NCI-H2227 treated with DMSO at 0.1 percent for 48 hours (cell line): ENCODE results near the gene SAMSN1.

Experiments used
- DNase-seq: peaks from one replicate; lab custom pipeline; 2025; lab: John Stamatoyannopoulos, UW

Gene SAMSN1

GRCh38 chr21:14484188-14485009 is 61.7 kb downstream of the SAMSN1 start:
- no peak for DNase-seq

- no peak for DNase-seq
Measured at GRCh38 chr21:14483296-14483695, 62.8 kb downstream of the SAMSN1 start.

GRCh38 chr21:14482165-14482564 is 64.0 kb downstream of the SAMSN1 start:
- DNase-seq: no peak

GRCh38 chr21:14480411-14481031 is 65.6 kb downstream of the SAMSN1 start:
- no peak for DNase-seq

DNA sequence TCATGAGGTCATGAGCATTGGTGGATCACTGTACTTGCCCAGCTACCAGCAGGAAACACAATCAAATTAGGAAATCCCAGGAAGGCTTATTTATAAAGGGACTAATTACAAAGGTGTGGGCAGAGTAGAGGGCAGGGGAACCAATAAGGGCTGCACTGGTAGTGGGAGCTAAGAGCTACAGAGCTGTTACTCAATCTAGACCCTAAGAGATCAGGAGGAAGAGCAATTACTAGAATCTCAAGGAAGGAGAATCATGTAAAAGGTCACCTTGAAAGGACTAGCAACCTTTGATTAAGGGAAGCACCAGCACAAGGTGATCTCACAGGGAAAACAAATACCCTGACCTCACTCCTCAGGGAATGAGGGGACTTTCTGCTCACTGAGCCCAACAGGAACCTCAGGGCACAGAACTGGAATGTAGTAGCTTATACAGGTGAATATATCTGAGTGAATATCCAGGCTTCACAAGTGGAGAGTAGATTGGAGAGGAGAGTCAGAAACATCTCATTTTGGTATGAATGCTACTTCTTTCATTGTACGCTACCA is 66.8 kb downstream of the SAMSN1 start:
- no peak for DNase-seq

DNA sequence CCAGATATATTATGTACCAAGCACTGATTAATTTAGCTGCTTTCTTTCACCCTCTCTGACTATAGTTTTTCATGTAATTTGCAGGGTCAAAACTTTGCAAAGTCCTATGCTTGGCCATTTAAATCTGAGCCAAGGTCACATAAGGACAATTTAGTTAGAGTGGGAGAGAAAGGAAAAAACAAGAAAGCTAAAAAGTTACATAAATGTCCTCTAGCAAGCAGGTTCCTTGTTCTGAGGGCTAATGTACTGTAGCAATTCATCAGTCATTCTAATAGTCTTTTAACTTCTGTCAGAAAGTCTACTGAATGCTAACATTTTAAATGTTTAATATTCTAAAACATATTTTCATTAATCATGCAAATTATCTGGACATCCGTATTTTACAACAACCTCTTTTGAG is 68.3 kb downstream of the SAMSN1 start:
- no peak for DNase-seq

DNA sequence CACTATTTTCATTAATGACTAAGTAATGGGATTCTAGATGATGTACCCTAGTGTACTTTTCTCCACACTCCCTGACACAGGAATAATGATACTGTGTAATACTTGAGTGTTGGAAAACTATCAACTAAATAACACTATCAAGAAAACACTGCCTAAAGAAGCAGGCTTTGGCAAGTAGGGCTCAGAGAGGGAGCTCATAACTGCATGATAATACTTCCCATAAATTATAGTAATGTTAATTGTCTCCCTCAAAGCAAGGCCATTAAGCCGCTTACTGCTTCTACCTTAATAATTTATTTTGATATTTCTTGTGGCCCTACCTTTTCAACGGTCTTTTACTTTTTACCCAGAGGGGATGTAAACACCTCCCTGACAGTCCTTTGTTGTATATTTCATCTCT is 69.0 kb downstream of the SAMSN1 start:
- no peak for DNase-seq

GRCh38 chr21:14474995-14475394 is 71.1 kb downstream of the SAMSN1 start:
- DNase-seq: no peak

DNA sequence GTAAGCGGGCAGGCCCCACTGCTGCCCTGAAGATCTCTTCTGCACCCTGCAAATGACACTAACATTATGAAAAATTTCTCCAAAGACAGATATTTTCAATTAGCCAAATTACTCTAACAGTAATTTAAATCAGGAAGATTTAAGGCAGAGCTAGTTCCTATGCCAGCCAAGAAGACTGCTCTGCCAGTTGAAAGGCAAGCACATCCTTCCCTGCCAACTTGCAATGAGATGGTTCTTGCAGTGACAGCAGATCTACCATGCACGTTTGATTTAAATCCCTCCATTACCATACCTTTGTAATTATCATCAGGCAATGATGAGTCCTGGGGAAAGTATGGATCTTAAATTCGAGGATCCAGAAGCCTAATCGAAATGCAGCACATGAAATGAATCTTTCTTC is 76.5 kb downstream of the SAMSN1 start:
- no peak for DNase-seq

DNA sequence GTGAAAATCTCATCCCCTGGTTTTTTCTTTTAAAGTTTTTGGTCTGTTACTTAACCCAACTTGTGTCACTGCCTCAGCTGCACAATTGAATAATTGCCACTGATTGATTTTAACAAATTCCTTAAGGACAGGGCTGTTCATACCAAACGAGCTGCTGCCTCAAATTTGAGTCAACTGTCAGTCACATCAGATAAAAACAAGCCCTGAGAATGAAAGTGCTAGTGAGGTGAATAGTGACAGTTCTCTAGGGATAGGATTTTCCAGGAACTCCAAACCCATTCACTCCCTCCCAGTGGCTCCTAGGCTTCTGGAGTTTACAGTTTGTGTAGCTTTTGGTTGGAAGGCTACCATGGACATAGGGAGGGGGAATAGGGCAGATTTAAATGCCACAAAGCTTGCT is 79.4 kb downstream of the SAMSN1 start:
- DNase-seq: no peak

- DNase-seq: no peak
Measured at GRCh38 chr21:14457762-14458161, 88.4 kb downstream of the SAMSN1 start.

- no peak for DNase-seq
Measured at GRCh38 chr21:14456911-14457310, 89.2 kb downstream of the SAMSN1 start.

- DNase-seq: no peak
Measured at GRCh38 chr21:14454016-14455009, 91.8 kb downstream of the SAMSN1 start.

DNA sequence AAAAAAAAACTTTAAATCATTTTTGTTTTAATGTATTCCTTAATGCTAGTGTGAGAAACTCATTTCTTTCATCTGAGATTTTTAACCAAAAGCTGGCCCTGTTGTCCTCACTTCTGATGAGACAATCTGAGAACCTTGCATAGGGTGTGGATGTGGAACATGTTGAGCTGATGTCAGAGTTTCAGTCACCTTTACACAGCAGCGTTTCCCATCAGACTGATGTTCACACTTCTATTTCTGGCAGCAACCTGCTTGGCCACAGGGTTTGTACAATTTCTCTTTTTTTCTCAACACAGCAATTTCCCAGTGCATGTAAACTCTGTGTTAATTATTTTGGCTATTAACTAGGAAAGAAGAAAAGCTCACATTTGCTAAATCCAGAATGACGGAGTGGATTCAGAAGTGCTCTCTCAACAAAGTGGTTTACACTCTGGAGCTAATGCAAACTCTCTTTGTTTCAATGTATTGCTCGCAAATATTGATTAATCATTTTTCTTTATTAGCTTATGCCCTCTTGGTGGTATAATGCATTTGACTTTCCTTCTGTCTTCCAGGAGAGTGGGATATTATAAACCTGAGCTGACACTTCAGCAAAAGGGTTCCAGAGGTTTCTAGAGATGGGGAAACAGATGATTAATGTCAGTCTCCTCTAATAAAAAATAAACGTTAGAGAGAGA is 92.6 kb downstream of the SAMSN1 start:
- DNase-seq: no peak

- no peak for DNase-seq
Measured at GRCh38 chr21:14452727-14453241, 93.3 kb downstream of the SAMSN1 start.

GRCh38 chr21:14452031-14452726 is 93.9 kb downstream of the SAMSN1 start:
- DNase-seq: no peak

- DNase-seq: no peak
Measured at GRCh38 chr21:14451546-14451945, 94.6 kb downstream of the SAMSN1 start.

DNA sequence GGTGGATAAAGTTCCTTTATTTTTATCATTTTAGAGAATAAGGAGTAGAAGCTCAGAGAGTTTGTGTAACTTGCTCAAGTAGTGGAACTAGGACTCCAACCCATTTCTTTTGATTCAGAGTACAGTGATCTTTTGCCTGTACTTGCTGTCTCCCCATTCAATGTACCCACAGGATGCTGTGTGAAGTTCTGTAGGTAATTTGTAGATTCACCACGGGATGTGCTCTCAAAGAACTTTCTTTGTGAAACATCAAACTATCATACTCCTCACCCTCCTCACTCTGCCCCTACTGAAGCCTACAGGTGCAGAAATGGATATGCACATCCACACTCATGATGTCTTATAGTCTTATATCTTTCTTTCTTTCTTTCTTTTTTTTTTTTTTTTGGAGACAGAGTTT is 97.3 kb downstream of the SAMSN1 start:
- DNase-seq: no peak

GRCh38 chr21:14438211-14438610 is 107.9 kb downstream of the SAMSN1 start:
- no peak for DNase-seq

- DNase-seq: no peak
Measured at GRCh38 chr21:14435423-14435822, 110.7 kb downstream of the SAMSN1 start.
